ENCODE data around the gene CTCF.

DNA sequence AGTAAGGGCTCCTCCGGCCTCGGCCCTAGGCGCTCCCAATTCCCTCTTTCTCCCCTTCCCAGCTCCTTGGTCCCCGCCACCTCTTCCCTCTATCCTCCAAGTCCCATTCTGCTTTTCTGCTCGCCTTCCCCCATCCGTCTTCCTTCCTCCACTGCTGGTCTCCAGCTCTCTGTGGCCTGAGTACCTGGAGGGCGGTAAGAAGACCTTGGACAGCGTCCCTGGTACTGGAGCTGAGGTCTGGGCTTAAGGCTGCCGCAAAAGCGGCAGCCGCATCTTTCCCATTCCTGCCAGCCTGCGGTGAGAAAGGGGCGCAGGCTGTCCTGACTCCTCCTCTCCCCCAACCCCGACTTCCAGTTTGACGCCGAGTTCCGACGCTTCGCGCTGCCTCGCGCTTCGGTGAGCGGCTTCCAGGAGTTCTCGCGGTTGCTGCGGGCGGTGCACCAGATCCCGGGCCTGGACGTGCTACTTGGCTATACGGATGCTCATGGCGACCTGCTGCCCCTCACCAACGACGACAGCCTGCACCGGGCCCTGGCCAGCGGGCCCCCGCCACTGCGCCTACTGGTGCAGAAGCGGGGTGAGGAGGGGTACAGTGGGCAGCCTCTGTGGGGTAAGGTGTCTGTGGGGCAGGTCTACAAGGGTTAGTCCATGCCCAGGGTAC, 98.9 kb downstream of the CTCF start:
- TF ChIP-seq, protein P1, sequence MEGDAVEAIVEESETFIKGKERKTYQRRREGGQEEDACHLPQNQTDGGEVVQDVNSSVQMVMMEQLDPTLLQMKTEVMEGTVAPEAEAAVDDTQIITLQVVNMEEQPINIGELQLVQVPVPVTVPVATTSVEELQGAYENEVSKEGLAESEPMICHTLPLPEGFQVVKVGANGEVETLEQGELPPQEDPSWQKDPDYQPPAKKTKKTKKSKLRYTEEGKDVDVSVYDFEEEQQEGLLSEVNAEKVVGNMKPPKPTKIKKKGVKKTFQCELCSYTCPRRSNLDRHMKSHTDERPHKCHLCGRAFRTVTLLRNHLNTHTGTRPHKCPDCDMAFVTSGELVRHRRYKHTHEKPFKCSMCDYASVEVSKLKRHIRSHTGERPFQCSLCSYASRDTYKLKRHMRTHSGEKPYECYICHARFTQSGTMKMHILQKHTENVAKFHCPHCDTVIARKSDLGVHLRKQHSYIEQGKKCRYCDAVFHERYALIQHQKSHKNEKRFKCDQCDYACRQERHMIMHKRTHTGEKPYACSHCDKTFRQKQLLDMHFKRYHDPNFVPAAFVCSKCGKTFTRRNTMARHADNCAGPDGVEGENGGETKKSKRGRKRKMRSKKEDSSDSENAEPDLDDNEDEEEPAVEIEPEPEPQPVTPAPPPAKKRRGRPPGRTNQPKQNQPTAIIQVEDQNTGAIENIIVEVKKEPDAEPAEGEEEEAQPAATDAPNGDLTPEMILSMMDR (IDR thresholded peaks at IDR 0.05) = no peak
- no peak for TF ChIP-seq POLR2AphosphoS5 (IDR thresholded peaks at IDR 0.05; ENCODE audit: low read depth, low read length)
- TF ChIP-seq TCF7L2 (IDR thresholded peaks at IDR 0.05; ENCODE audit: low read depth, low read length) = no peak
- TF ChIP-seq, protein P2, sequence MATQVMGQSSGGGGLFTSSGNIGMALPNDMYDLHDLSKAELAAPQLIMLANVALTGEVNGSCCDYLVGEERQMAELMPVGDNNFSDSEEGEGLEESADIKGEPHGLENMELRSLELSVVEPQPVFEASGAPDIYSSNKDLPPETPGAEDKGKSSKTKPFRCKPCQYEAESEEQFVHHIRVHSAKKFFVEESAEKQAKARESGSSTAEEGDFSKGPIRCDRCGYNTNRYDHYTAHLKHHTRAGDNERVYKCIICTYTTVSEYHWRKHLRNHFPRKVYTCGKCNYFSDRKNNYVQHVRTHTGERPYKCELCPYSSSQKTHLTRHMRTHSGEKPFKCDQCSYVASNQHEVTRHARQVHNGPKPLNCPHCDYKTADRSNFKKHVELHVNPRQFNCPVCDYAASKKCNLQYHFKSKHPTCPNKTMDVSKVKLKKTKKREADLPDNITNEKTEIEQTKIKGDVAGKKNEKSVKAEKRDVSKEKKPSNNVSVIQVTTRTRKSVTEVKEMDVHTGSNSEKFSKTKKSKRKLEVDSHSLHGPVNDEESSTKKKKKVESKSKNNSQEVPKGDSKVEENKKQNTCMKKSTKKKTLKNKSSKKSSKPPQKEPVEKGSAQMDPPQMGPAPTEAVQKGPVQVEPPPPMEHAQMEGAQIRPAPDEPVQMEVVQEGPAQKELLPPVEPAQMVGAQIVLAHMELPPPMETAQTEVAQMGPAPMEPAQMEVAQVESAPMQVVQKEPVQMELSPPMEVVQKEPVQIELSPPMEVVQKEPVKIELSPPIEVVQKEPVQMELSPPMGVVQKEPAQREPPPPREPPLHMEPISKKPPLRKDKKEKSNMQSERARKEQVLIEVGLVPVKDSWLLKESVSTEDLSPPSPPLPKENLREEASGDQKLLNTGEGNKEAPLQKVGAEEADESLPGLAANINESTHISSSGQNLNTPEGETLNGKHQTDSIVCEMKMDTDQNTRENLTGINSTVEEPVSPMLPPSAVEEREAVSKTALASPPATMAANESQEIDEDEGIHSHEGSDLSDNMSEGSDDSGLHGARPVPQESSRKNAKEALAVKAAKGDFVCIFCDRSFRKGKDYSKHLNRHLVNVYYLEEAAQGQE (IDR thresholded peaks at IDR 0.05; ENCODE audit: insufficient read depth in 1 of 2, low read depth in 2 of 2, low read length in 1 of 2) = peak; percentile 82 to 84

Measured in Panc1 (cell line).